Mesenteric fat pad (tissue), 1 donor: Measurements from ENCODE around the gene CCDC74A. TPM values are rescaled to one million over a fixed set of nuclear protein-coding genes. Genes with fewer than 3 reads are reported as not detected.
"Not testable (repeated sequence)": the region's sequence is repeated elsewhere in the genome, so short reads cannot be mapped to it uniquely, and the experiment has no call there.

Experiments
- DNase-seq: peaks from one replicate; pipeline ENCODE4 v3.0.0-alpha.2; 2020; ENCODE audit warnings: low spot score
- long read RNA-seq: library from polyadenylated mRNA; unstranded; transcript quantifications from one replicate; pipeline ENCODE4 v2.0.0, GENCODE V29; 2020
- total RNA-seq: library from RNA; stranded (reverse); fragmentation: NEBNext Ultra II Directional; extraction: Animal tissue kit (Norgen Biotek cat#: 25700); gene quantifications from one replicate; pipeline ENCODE4 v1.2.1, GENCODE V29; 2021
- donor health status: DM: yes; HTN: yes; CAD: no.

The CCDC74A gene
- total RNA-seq: 0.96 TPM
- long read RNA-seq, partial matches to known transcripts: 0 of 7 reads
- long read RNA-seq, other reads (novel, unspliced or antisense): 3 of 7 reads

DNA sequence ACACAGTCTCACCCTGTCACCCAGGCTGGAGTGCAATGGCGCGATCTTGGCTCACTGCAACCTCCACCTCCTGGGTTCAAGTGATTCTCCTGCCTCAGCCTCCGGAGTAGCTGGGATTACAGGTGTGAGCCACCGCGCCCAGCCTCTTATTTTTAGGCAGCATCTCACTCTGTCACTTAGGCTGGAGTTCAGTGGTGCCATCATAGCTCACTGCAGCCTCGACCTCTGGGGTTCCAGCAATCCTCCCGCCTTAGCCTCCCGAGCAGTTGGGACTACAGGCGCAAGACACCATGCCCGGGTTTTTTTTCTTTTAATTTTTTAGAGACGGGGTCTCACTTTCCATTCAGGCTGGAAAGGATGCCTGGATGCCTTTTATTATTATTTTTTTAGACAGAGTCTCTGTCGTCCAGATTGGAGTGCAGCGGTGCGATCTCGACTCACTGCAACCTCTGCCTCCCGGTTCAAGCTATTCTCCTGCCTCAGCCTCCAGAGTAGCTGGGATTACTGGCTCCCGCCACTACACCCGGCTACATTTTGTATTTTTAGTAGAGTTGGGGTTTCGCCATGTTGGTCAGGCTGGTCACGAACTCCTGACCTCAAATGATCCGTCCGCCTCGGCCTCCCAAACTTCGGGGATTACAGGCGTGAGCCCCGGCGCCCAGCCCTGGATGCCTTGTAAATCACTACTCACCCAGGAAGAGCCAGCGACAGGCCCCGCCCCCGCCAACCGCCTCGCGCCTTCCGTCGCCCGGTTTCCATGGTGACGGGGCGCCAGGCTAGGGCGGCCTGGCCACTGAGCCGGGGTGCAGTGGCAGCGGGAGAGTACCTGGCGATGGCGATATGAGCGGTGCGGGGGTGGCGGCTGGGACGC lies at the start of gene CCDC74A:
TSS of gene CCDC74A (plus strand) at position 758 of the 871 bp plus-strand sequence. CDS start at position 841, 83 bp downstream.
- DNase-seq: peak; percentile 89

DNA sequence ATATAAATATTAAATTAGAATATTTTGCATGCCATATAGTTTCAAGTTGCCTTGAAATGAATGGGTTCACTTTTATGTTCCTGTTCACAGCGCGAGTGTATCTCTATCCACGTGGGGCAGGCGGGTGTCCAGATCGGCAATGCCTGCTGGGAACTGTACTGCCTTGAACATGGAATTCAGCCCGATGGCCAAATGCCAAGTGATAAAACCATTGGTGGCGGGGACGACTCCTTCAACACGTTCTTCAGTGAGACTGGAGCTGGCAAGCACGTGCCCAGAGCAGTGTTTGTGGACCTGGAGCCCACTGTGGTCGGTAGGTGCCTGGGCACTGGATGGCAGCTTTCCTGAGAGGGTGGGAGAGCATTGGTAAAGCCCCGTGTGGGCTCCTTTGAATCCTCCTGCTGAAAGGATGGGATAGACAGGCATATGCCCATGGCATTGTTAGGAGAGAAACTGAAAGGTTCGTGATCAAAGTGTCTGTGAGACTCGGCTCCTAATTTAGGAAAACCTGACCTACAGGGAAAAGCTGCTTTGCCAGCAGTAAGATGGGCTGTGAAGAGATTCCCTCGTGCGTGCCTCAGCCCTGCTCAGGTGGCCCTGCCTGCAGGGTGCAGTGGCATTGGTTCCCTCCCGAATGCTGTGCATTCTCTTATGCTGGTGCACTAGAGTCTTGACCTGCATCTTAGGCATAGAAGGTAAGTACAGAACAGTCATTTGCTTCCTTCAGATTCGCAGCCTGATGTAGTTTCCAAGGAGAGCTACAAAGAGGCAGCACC lies 49.4 kb upstream of the CCDC74A start:
- DNase-seq: not testable (repeated sequence)

DNA sequence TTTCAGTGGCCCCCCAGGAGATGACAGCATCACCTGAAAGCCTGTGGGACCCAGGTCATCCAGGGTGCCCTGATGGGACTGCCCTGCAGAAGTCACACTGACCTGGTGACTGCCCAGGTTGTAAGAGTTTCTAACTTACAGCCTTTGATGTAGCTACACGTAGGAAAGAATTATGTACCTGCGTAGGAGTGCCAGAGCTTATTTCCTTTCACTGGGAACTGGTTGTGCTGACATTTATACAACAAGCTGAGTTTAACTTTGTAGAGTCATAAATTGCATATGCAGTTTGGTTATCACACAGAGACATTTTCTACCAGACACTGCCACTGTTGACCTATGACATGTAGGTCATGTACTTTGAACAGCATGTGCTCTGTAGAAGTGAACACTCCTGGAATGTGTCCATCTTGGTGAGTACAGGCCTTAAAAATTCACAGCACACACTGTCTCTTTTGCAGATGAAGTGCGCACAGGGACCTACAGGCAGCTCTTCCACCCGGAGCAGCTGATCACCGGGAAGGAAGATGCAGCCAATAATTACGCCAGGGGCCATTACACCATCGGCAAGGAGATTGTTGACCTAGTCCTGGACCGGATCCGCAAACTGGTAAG lies 48.7 kb upstream of the CCDC74A start:
- DNase-seq: not testable (repeated sequence)

DNA sequence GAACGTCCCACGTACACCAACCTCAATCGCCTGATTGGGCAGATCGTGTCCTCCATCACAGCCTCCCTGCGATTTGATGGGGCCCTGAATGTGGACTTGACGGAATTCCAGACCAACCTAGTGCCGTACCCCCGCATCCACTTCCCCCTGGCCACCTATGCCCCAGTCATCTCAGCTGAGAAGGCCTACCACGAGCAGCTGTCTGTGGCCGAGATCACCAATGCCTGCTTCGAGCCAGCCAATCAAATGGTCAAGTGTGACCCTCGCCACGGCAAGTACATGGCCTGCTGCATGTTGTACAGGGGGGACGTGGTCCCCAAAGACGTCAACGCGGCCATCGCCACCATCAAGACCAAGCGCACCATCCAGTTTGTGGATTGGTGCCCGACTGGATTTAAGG lies 47.3 kb upstream of the CCDC74A start:
- DNase-seq: not testable (repeated sequence)

DNA sequence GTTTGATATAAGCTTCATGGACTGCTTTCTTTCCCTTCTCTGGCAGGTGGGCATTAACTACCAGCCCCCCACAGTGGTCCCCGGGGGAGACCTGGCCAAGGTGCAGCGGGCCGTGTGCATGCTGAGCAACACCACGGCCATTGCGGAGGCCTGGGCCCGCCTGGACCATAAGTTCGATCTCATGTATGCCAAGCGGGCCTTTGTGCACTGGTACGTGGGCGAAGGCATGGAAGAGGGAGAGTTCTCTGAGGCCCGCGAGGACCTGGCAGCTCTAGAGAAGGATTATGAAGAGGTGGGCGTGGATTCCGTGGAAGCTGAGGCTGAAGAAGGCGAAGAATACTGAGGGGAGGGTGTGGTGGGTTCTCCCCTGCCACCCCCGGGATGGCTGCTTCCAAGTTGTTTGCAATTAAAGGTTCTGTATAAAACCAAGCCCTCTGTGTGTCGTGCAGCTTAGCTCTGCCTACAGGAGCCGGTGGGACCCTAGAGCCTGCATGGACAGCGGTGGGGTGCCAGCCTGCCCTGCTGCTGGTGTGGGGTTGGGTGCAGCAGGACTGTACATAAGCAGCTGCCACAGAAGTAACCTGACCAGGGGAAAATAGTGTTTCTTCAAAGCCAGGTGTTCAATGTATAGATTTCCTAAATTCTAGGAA lies 45.1 kb upstream of the CCDC74A start:
- DNase-seq: peak; percentile 84

DNA sequence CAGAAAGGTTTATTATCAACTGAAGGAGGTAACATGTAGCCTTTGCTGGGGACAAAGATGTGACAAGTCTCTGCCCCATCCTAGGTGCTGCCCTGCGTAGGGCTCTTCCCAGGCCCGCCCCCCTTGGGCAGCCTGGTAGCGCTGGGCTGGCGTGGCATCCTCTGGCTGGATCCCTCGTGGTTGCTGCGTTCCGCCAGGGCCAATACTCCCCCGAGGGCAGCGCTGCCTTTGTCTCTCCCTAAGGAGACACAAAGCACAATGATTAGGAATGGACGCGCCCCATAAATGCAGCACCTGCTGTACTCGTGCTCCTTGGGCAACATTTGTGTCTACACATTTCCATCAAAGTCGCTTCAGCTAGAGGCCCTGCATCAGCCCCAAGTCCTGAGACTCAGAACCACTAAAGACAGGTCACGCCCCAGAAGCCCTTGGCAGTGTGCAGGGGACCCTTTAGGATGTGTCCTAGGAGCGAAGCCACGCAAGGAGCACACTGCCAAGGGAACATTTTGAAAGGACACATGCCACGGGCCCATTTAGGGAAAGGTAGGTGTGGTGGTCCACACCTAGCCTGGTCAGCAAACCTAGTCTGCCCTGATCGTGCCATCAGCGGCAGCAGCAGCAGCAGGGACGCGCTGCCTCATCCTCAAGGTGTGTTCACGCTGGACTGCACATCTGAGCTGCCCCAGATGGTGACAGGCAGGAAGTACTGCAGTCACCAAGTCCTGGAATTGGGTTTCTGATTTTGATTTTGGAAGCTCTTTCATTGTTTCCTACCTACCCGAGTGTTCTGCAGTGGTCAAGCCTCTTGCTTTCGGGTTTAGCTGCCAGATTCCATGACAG lies 43.5 kb upstream of the CCDC74A start:
- peak; percentile 55 for DNase-seq

DNA sequence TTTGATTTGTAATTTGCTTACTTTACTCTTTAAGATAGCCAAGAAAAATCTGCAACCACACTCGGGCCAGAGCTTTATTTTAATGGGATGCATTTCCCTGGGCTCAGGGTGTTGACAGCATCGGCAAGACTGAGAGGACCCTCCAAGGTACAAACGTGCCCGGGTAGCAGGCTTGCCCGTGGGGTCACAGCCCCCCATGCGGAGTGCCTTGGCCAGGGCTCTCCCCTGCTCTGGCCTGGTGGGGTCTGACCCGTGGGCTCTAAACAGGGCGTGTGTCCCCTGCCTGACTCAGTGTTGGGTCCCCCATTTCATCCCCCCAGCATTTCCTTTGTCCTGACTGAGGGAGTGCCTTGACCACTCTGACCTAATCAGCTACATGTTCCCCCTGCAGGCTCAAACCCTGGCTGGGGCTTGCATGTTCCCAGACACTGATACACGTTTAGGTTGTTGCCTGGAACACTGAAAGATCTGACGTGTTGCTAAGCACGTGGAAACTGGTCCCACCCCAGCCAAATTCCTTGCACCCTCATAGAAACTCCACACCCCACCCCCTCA lies 42.7 kb upstream of the CCDC74A start:
- not testable (repeated sequence) for DNase-seq

DNA sequence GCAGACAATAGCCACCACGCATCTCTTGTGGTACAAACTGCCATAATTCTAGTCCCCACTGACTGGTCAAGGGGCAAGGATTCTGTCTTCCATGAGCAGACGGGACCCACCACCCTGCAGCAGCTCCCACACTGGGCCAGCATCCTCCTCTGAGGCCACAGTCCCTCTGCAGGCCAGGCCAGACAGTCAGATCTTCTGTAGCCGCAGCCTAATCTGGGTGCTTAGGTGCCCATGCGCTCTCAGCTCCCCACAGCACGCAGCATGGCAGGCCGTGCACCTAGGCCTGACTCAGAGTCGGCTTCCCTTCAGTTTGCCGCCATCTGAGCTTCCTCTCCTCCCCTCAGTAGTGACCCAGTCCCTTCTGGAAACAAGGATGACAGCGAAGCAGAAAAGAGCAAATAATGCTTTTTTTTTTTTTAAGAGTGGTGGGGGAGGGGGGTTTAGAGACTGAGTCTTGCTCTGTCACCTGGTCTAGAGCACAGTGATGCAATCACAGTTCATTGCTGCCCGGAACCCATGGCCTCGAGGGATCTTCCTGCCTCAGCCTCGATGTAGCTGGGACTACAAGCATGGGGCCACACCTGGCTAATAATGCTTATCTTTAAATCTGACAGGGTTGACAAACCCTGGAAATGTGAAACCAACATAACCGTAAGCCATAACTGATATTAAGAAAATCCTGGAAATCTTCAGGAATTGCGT lies 41.3 kb upstream of the CCDC74A start:
- DNase-seq: not testable (repeated sequence)

DNA sequence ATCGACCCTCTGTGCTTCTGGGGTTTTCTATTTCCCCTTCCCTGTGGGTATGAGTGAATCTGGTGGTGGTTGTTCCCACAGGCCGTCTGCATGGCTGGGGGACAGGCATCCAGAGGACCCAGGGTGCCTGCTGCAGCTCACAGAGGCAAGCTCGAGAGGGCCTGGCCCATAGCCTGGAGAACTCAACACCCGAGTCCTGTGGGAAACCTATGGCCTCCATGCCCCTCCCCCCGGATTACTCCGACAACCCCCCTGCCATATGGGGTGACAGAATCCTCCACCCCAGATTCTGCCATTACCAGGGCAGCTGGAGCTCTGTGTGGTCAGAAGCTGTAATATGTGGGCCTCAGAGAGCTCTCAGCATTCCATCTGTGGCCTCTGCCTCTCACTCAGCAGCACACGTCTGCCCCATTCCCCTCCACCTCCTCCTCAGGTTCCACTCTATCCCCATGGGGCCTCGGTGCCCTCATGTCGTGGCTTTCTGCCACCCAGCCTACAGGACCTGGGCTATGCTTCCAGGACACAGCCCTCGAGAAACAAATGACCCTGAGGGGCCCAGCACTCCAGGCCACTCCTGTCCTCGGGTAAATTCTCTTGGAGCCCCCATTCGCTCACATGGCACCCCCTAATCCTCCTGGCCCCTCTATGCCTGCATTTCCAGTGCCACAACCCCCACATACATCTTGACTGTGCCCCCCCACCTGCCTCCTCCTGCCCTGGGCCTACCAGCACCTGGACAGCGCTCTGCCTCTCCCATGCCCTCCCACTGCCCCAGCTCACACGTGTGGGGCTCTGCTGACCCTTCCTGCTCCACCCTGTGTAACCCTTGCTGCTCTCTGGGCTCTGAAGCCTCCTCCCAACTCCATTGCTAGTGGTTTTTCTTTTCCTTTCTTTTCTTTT lies 39.1 kb upstream of the CCDC74A start:
- DNase-seq: no peak

DNA sequence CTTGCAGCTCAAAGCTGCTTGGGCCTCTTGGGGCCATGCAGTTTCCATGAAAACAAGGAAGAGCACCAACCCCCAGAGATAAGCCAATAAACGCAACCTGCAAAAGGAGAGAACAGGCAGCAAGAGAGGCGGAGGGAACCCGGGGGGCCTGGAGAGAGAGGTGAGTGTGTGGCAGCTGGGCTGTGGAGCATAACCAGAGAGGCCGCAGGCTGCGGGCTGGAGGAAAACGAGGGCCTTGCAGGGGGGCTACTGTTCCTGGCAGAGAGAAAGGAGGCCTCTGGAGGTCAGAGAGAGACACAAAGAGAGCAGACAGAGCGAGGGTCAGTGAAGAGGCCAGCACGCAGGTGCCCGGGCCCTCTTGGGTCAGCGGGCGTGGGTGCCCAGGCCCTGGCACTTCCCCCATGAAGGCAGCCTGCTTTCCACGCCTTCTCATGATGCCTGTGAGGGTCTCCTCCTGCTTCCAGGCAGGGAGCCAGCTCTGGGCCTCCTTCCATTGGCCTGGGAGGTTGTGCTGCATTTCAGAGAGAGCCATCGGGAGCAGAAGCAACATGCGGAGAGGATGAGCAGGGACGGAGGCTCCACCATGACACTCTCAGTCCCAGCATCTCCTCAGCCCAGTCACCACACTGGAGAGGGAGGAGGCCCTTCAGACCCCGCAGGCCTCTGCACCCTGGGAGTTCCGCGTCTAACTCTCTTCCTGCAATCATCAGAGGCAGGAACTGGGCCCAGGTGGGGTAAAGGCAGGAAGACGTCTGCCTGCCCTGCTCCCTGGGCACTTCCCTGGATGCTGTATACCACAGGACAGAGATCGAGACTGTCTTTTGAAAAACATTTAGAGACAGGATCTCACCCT lies 36.8 kb upstream of the CCDC74A start:
- DNase-seq: not testable (repeated sequence)

DNA sequence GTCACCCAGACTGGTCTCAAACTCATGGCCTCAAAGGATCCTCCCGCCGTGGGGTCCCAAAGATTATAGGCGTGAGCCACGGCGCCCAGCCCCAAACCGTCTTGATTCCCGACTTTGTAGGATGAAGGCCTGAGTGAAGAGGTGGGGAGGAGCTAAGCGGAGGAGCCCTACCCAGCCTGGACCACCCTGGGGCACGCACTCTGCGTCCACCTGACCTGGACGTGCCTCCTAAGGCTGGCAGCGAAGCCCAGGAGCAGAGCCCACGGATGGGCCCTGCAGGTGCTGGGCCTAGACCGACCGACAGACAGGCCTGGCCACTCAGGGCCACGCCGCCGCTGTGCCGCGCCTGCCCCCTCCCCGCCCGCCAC lies 36.2 kb upstream of the CCDC74A start:
- not testable (repeated sequence) for DNase-seq

DNA sequence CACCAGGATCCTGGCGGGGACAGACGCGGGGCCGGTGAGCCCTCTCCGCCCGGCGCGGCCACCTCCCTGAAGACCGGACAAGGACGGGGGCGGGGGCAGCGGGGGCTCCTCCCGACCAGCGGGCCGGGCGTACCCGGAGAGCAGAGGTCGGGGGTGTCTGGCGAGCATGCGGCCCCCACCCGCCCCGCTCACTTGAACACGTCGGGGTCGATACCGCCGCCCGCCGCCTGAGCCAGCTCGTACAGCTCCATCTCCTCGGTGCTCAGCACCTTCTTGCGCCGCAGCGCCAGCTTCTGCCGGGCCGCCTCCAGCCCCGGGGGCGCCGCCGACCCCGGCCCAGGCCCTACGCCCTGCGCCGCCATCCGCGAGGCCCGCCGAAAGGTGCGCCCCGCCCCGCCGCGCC lies 35.7 kb upstream of the CCDC74A start, which contains the start of gene MZT2A:
TSS of gene MZT2A (minus strand) at position 383 of the 403 bp plus-strand sequence. CDS start at position 362, 21 bp downstream.
- not testable (repeated sequence) for DNase-seq

DNA sequence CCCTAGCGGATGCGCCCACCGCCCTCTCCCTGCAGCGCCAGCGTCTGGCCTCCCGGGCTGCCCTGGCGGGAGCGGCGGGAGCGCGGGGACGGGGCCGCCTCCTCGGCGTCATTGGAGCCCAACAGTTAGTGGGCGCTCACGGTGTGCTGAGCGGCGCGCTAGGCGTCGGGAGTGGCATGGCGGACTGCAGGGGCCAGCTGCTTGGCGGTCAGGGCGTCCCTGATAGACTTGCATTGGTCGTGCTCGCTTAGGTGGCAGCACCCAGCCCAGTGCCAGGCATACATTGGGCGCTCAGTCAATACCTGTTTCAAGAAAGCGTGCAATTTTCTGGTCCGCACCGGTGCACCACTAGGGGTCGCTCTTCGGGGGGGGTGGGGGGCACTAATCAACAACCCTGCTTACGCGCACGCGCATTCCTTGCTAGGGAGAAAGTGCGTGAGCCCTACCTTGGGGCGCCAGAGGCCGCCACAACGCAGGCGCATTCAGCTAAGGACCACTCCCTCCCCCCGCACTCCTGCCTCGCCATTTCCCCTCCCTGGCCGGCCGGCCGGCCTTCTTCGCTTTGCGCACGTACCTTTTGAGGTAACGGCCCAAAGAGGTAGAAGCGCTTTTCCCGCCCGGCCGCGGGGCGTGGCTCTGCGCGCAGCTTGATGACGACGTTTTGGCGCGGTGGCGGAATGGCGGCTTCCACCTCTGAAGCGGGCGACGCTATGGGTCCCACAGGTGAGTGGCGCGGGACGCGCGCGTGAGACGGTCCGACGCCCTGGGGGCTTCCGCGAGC lies 35.1 kb upstream of the CCDC74A start:
- peak; percentile 96 for DNase-seq

DNA sequence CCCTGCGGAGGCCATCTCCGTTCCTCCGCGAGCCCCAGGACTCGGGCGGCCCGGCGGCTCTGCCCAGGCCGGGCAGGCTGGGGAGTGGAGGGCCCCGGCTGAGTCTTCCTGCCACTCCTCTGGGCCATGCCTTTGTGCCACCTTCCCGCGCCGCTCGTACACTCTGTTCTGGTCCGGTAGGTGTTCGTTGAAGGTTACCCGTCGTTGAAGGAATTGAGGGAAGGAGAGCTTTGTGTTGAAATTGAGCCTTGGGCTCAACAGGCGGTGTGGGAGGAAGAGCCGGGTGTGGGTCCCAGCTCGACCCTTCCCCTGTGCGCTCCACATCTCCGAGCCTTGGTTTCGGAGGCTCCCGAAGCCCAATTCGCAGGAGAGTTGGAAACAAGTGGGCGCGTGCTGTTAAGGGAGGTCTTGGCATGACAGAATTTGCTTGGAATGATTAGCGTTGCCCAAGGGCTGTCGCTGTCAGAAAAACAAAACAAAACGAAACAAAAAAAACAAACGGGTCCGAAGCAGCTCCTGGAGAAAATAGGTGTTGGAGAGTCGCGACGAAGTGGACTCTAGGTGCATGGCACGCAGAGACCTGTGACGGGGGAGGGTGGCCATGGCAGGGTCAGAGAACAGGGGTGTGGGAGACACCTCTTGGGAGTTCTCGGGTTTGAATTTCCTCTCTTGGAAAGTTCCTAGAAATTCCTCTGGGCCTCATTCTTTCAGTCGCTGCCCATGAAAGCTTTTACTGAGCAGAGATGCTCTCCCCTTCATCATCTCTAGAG lies 34.3 kb upstream of the CCDC74A start:
- no peak for DNase-seq

DNA sequence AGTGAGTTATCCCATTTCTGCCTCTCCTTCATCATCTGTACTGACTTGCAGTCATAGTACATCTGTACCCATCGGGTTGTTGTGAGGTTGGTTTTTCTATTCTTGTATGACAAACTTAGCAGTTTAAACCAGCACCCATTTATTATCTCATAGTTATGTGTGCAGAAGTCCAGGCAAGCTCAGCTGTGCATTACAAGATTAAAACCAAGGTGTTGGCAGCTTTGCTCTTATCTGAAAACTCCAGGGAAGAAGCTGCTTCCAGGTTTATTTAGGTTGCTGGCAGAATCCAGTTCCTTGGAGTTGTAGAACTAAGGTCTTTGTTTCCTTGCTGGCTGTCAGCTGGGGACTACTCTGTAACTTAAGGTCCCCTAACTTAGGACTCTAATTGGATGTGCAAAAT lies 32.2 kb upstream of the CCDC74A start:
- DNase-seq: not testable (repeated sequence)
